HEK293T (cell line): ENCODE measurements around the gene HDLBP.
"Not testable (repeated sequence)": the region's sequence is repeated elsewhere in the genome, so short reads cannot be mapped to it uniquely, and the experiment has no call there.

Experiments used
- CTCF ChIA-PET: fragments of 350-600 bp; formaldehyde crosslinking; extraction: SDS; loops from one replicate; lab custom pipeline; 2021; ENCODE audit warnings: antibody characterized with exemption, inconsistent platforms; lab: Yijun Ruan, JAX
- POLR2A ChIA-PET: fragments of 350-600 bp; formaldehyde crosslinking; extraction: SDS; loops from one replicate; lab custom pipeline; 2020; ENCODE audit warnings: antibody characterized with exemption, inconsistent platforms; lab: Yijun Ruan, JAX
- DNase-seq: peaks from one replicate; pipeline ENCODE4 v3.0.0; 2012; ENCODE audit warnings: mixed read lengths; ENCODE audit errors: extremely low spot score
- ARNT ChIP-seq: fragments of 450-650 bp; IDR thresholded peaks from 2 replicates; pipeline ENCODE4 v1.6.1; 2017; ENCODE audit warnings: mild to moderate bottlenecking
- BHLHE40 ChIP-seq: fragments of 450-650 bp; IDR thresholded peaks from 2 replicates; pipeline ENCODE4 v1.6.1; 2016; ENCODE audit warnings: mild to moderate bottlenecking, moderate library complexity, borderline replicate concordance
- CTBP1 ChIP-seq: fragments of 450-650 bp; IDR thresholded peaks from 2 replicates; pipeline ENCODE4 v1.6.1; 2016; ENCODE audit warnings: borderline replicate concordance
- ELF4 ChIP-seq: fragments of 450-650 bp; IDR thresholded peaks from 2 replicates; pipeline ENCODE4 v1.6.1; 2017; ENCODE audit warnings: antibody characterized with exemption
- FOXA1 ChIP-seq: fragments of 450-650 bp; IDR thresholded peaks from 2 replicates; pipeline ENCODE4 v1.6.1; 2016; ENCODE audit warnings: mild to moderate bottlenecking
- FOXK2 ChIP-seq: fragments of 450-650 bp; IDR thresholded peaks from 2 replicates; pipeline ENCODE4 v1.6.1; 2016; ENCODE audit warnings: mild to moderate bottlenecking
- FOXM1 ChIP-seq: fragments of 450-650 bp; IDR thresholded peaks from 2 replicates; pipeline ENCODE4 v1.6.1; 2017; ENCODE audit warnings: mild to moderate bottlenecking, borderline replicate concordance
- HDGF ChIP-seq: fragments of 450-650 bp; IDR thresholded peaks from 2 replicates; pipeline ENCODE4 v1.6.1; 2017; ENCODE audit warnings: antibody characterized with exemption, borderline replicate concordance
- L3MBTL2 ChIP-seq: fragments of 450-650 bp; conservative IDR thresholded peaks from 2 replicates; pipeline ENCODE4 v1.6.1; 2016; ENCODE audit warnings: mild to moderate bottlenecking
- LEF1 ChIP-seq: fragments of 450-650 bp; IDR thresholded peaks from 2 replicates; pipeline ENCODE4 v1.6.1; 2017; ENCODE audit warnings: mild to moderate bottlenecking, borderline replicate concordance
- NFRKB ChIP-seq: fragments of 450-650 bp; IDR thresholded peaks from 2 replicates; pipeline ENCODE4 v1.6.1; 2016; ENCODE audit warnings: mild to moderate bottlenecking, moderate library complexity
- PKNOX1 ChIP-seq: fragments of 450-650 bp; IDR thresholded peaks from 2 replicates; pipeline ENCODE4 v1.6.1; 2016
- SP1 ChIP-seq: fragments of 450-650 bp; IDR thresholded peaks from 2 replicates; pipeline ENCODE4 v1.6.1; 2017
- SUZ12 ChIP-seq: fragments of 450-650 bp; IDR thresholded peaks from 2 replicates; pipeline ENCODE4 v1.6.1; 2016; ENCODE audit warnings: mild to moderate bottlenecking
- TARDBP ChIP-seq: fragments of 450-650 bp; IDR thresholded peaks from 2 replicates; pipeline ENCODE4 v1.6.1; 2016
- ZNF384 ChIP-seq: fragments of 450-650 bp; IDR thresholded peaks from 2 replicates; pipeline ENCODE4 v1.6.1; 2016

Gene HDLBP

GRCh38 chr2:241323778-241324177 is 8.3 kb upstream of the HDLBP start:
- POLR2A ChIA-PET = interaction anchor here (1.6 kb wide), 1 partner anchor 10 kb away, joined by 4 read pairs; no protein-coding TSS in a partner anchor
- no peak for DNase-seq
- CTCF ChIA-PET = interaction anchor here (0.6 kb wide), 1 partner anchor 380 kb away, joined by 8 read pairs; no protein-coding TSS in a partner anchor
- TF ChIP-seq SP1 (no peak), ELF4 (no peak), FOXM1 (no peak)

GRCh38 chr2:241321886-241322285 is 6.4 kb upstream of the HDLBP start:
- no peak for TF ChIP-seq LEF1
- no peak for TF ChIP-seq NFRKB
- no peak for TF ChIP-seq ELF4
- TF ChIP-seq SUZ12 = no peak
- ChIA-PET CTCF (interaction anchor here (0.6 kb wide), 1 partner anchor 16 kb away, joined by 6 read pairs; no protein-coding TSS in a partner anchor), POLR2A (no interaction called here)
- DNase-seq = no peak

- CTCF ChIA-PET = no interaction called here
- DNase-seq = no peak
- POLR2A ChIA-PET = no interaction called here
- TF ChIP-seq FOXA1 (no peak), TARDBP (no peak), L3MBTL2 (no peak), HDGF (no peak), CTBP1 (no peak)
Observed at GRCh38 chr2:241321033-241321432, 5.6 kb upstream of the HDLBP start.

- ChIA-PET POLR2A (no interaction called here), CTCF (no interaction called here)
- DNase-seq = no peak
- no peak for TF ChIP-seq ARNT
- no peak for TF ChIP-seq FOXK2
- TF ChIP-seq FOXA1 = no peak
- no peak for TF ChIP-seq HDGF
Observed at GRCh38 chr2:241320394-241320793, 4.9 kb upstream of the HDLBP start.

GRCh38 chr2:241318830-241319229 is 3.4 kb upstream of the HDLBP start:
- POLR2A ChIA-PET, DNase-seq, CTCF ChIA-PET: not testable (repeated sequence)

- no peak for TF ChIP-seq HDGF
- no peak for TF ChIP-seq TARDBP
- no peak for TF ChIP-seq ARNT
- TF ChIP-seq LEF1 = no peak
- TF ChIP-seq PKNOX1 = no peak
- TF ChIP-seq NFRKB = no peak
- no peak for TF ChIP-seq L3MBTL2
- no peak for TF ChIP-seq CTBP1
- no peak for TF ChIP-seq ELF4
- TF ChIP-seq SUZ12 = no peak
- no peak for TF ChIP-seq FOXA1
- no peak for TF ChIP-seq BHLHE40
- TF ChIP-seq FOXK2 = no peak
- TF ChIP-seq FOXM1 = no peak
- ChIA-PET POLR2A (no interaction called here), CTCF (no interaction called here)
- no peak for DNase-seq
Observed at GRCh38 chr2:241317391-241317790, 1.9 kb upstream of the HDLBP start.

- no peak for DNase-seq
- no peak for TF ChIP-seq BHLHE40
- TF ChIP-seq LEF1 = no peak
- TF ChIP-seq PKNOX1 = no peak
- TF ChIP-seq L3MBTL2 = no peak
- no peak for TF ChIP-seq HDGF
- TF ChIP-seq NFRKB = no peak
- no peak for TF ChIP-seq FOXA1
- TF ChIP-seq ZNF384 = no peak
- no peak for TF ChIP-seq ELF4
- no peak for TF ChIP-seq CTBP1
- ChIA-PET CTCF (no interaction called here), POLR2A (interaction anchor here (0.8 to 1.7 kb wide), 4 partner anchors 16 to 43 kb away, joined by 3 to 4 read pairs (median 3); no protein-coding TSS in a partner anchor)
Observed at GRCh38 chr2:241316825-241317224, 1.4 kb upstream of the HDLBP start.

GRCh38 chr2:241315879-241316631 is 583 bp upstream of the HDLBP start, which contains the start of gene SEPTIN2:
TSS of gene SEPTIN2 (plus strand) at chr2:241315925. CDS start at chr2:241324233, 8,308 bp downstream.
- CTCF ChIA-PET = no interaction called here
- TF ChIP-seq L3MBTL2 (peak; percentile 81), ARNT (no peak)
- POLR2A ChIA-PET = interaction anchor here (0.8 to 1.9 kb wide), 9 partner anchors 9 to 190 kb away, joined by 3 to 7 read pairs (median 3); no protein-coding TSS in a partner anchor
- peak; percentile 51 for DNase-seq
